ENCODE results near the gene SCD5. TPM values are rescaled to one million over a fixed set of nuclear protein-coding genes. Genes with fewer than 3 reads are reported as not detected.

SCD5 gene
- total and polyA plus RNA-seq, 11 donors, result 1.4 to 6.8 (median 2.5) TPM

- ATAC-seq (no peak), DNase-seq (no peak)
- Histone ChIP-seq H3K36me3 (no peaks in the 10 kb centered on the region), H3K27ac (no peak overlapping the region), H3K4me1 (peaks cover 0 to 3% (median 0%) of the 10 kb centered on the region in 12 donors), H3K9me3 (no peaks in the 10 kb centered on the region), H3K4me3 (no peak overlapping the region), H3K27me3 (no peaks in the 10 kb centered on the region)
- no peak for TF ChIP-seq POLR2A (IDR thresholded peaks at IDR 0.05)
- TF ChIP-seq, protein P1, sequence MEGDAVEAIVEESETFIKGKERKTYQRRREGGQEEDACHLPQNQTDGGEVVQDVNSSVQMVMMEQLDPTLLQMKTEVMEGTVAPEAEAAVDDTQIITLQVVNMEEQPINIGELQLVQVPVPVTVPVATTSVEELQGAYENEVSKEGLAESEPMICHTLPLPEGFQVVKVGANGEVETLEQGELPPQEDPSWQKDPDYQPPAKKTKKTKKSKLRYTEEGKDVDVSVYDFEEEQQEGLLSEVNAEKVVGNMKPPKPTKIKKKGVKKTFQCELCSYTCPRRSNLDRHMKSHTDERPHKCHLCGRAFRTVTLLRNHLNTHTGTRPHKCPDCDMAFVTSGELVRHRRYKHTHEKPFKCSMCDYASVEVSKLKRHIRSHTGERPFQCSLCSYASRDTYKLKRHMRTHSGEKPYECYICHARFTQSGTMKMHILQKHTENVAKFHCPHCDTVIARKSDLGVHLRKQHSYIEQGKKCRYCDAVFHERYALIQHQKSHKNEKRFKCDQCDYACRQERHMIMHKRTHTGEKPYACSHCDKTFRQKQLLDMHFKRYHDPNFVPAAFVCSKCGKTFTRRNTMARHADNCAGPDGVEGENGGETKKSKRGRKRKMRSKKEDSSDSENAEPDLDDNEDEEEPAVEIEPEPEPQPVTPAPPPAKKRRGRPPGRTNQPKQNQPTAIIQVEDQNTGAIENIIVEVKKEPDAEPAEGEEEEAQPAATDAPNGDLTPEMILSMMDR (IDR thresholded peaks at IDR 0.05), result no peak
- intact Hi-C loops (cut with DNase I), result no loop called here
- WGBS, 4 donors, result 54 to 64% (median 59%) methylated on average over 2 of the region's 2 CpGs
Observed at GRCh38 chr4:82618103-82618720, 180.4 kb downstream of the SCD5 start.

DNA sequence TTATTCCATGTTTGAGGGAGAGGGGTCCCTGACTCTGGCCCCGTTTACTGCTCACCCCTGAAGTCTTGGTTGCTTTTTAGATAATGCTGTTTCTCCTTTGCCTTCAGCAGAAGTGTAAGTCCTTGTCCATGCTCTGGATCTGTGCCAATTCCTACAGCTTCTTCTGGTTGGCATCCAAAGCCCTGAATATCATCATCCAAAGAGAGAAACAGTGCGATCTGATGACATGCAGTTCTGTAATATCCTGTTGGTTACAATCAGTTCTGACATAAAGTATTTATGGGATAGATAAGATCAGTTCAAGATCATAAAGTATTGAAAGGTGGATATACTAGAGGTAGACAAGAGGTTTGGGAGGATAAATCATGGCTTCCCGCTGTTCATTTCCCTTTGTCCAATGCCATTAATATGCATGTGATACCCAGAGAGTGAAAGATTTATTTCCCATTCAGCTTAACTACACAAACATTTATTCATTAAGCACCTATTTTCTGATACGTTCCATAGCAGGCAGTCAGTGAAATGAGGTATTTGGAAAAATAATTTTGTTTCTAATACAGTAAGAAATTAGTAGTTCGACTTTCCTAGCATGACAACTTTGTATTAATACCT is 183.7 kb downstream of the SCD5 start:
- no peak overlapping the region for H3K27ac ChIP-seq
- no peaks in the 10 kb centered on the region for H3K36me3 ChIP-seq
- H3K9me3 ChIP-seq, result no peaks in the 10 kb centered on the region
- no peaks in the 10 kb centered on the region for H3K4me1 ChIP-seq
- TF ChIP-seq, protein P1 (IDR thresholded peaks at IDR 0.05), result no peak
- no peak for TF ChIP-seq POLR2A (IDR thresholded peaks at IDR 0.05)
- intact Hi-C loops (cut with DNase I), result no loop called here
- no peak for ATAC-seq
- no peak overlapping the region for H3K4me3 ChIP-seq
- 85 to 93% (median 90%) methylated on average over 5 of the region's 5 CpGs for WGBS, 4 donors
- H3K27me3 ChIP-seq, result no peaks in the 10 kb centered on the region
- DNase-seq, result no peak

DNA sequence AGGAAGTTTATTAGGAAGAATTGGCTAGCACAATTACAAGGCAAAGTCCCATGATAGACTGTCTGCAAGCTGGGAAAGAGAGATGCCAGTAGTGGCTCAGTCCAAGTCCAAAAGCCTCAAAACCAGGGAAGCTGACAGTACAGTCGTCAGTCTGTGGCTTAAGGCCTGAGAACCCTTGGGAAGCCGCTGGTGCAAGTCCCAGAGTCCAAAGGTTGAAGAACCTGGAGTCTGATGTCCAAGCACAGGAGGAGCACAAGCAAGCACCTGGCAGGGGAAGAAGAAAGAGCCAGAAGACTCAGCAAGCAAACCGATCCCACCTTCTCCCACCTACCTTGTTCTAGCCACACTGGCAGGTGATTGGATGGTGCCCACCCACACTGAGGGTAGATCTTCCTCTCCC is 185.5 kb downstream of the SCD5 start:
- H3K9me3 ChIP-seq, result no peaks in the 10 kb centered on the region
- H3K27me3 ChIP-seq, result no peaks in the 10 kb centered on the region
- ATAC-seq (no peak), DNase-seq (no peak)
- 80 to 91% (median 86%) methylated on average over 3 of the region's 3 CpGs for WGBS, 4 donors
- no peak overlapping the region for H3K27ac ChIP-seq
- no peaks in the 10 kb centered on the region for H3K4me1 ChIP-seq
- intact Hi-C loops (cut with DNase I), result no loop called here
- H3K4me3 ChIP-seq, result no peak overlapping the region
- TF ChIP-seq POLR2A (IDR thresholded peaks at IDR 0.05), result no peak
- TF ChIP-seq, protein P1 (IDR thresholded peaks at IDR 0.05), result no peak
- no peaks in the 10 kb centered on the region for H3K36me3 ChIP-seq

- Histone ChIP-seq H3K27me3 (no peaks in the 10 kb centered on the region), H3K27ac (no peak overlapping the region), H3K4me3 (no peak overlapping the region), H3K36me3 (no peaks in the 10 kb centered on the region), H3K4me1 (no peaks in the 10 kb centered on the region), H3K9me3 (no peaks in the 10 kb centered on the region)
- ATAC-seq (no peak), DNase-seq (no peak)
- TF ChIP-seq, protein P1 (IDR thresholded peaks at IDR 0.05), result no peak
- TF ChIP-seq POLR2A (IDR thresholded peaks at IDR 0.05), result no peak
- intact Hi-C loops (cut with DNase I), result no loop called here
- WGBS, 4 donors, result 85 to 92% (median 90%) methylated on average over 5 of the region's 5 CpGs
Observed at GRCh38 chr4:82611982-82612381, 186.6 kb downstream of the SCD5 start.
